PFSK-1 (cell line): ENCODE measurements around the gene XYLT1.

ENCODE experiments used
- FOXP2 ChIP-seq: optimal IDR thresholded peaks from 2 replicates; pipeline ENCODE3; 2011; ENCODE audit warnings: borderline replicate concordance, control low read depth, inconsistent platforms; ENCODE audit not compliant: insufficient read depth; ENCODE audit errors: extremely low read length, extremely low read depth
- POLR2AphosphoS5 ChIP-seq: IDR thresholded peaks from 2 replicates; pipeline ENCODE4 v1.6.1; 2012; ENCODE audit warnings: low read depth, mild to moderate bottlenecking, control low read depth, low read length, moderate library complexity
- REST ChIP-seq, 2 experiments: IDR thresholded peaks; 2 replicates each; pipeline versions ENCODE4 v1.6.1 to v1.8.0; 2011 to 2012; ENCODE audit warnings: low read depth in 2 of 2, low read length in 2 of 2, control low read depth in 1 of 2, inconsistent platforms in 1 of 2, mild to moderate bottlenecking in 1 of 2, moderate library complexity in 1 of 2; ENCODE audit not compliant: insufficient read depth in 1 of 2
- SIN3A ChIP-seq: IDR thresholded peaks from 2 replicates; pipeline ENCODE4 v1.6.1; 2012; ENCODE audit warnings: mild to moderate bottlenecking, low read length, moderate library complexity, borderline replicate concordance; ENCODE audit not compliant: insufficient read depth
- TAF1 ChIP-seq: IDR thresholded peaks from 2 replicates; pipeline ENCODE4 v1.6.1; 2012; ENCODE audit warnings: low read length, control low read depth, borderline replicate concordance; ENCODE audit not compliant: insufficient read depth

Gene XYLT1

DNA sequence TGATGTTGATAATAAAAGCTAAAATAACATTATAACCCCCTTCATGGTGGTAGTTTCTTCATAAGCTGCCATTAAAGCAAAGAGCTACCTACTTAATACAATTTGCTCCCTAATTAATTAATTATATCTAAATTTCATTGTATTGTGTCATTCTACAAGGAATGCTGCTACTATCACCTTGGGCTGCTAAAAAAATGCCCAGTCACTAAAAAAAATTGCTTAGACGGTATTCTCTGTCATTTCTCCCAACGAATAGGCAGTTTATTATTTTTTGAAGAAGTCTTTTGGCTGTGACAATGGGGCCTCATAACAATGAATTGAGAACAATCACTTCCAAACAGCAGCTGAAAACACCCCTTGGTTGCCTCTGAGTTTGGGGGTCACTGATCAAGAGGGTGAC is 59.5 kb downstream of the XYLT1 start:
- TF ChIP-seq SIN3A (no peak), FOXP2 (no peak), TAF1 (no peak), POLR2AphosphoS5 (no peak), REST (IDR thresholded peaks at IDR 0.05; ENCODE audit: insufficient read depth in 1 of 2, low read depth in 2 of 2, low read length in 2 of 2) (no peak)

GRCh38 chr16:17409894-17410293 is 60.9 kb downstream of the XYLT1 start:
- TF ChIP-seq TAF1 = no peak
- no peak for TF ChIP-seq SIN3A

- TF ChIP-seq SIN3A = no peak
- no peak for TF ChIP-seq REST (IDR thresholded peaks at IDR 0.05; ENCODE audit: insufficient read depth in 1 of 2, low read depth in 2 of 2, low read length in 2 of 2)
- no peak for TF ChIP-seq TAF1
- TF ChIP-seq FOXP2 = no peak
- TF ChIP-seq POLR2AphosphoS5 = no peak
Observed at GRCh38 chr16:17408955-17409441, 61.8 kb downstream of the XYLT1 start.

DNA sequence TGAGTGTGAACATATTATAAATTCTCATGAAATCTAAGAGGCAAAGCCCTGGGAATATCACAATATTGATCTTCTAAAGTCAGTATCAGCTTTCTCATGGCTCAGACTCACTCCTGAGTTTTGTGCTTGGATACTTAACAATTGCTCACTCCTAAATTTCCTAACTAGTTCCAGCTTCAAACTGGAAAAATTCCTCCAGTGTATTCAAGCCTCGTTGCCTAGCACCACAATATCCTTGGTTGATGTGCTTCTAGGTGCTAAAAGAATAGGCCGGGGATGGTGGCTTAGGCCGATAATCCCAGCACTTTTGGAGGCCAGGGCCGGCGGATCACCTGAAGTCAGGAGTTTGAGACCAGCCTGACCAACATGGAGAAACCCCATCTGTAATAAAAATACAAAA is 62.5 kb downstream of the XYLT1 start:
- TF ChIP-seq SIN3A (no peak), TAF1 (no peak), FOXP2 (no peak)

GRCh38 chr16:17407321-17407720 is 63.4 kb downstream of the XYLT1 start:
- no peak for TF ChIP-seq POLR2AphosphoS5
- TF ChIP-seq SIN3A = no peak
- no peak for TF ChIP-seq FOXP2
- TF ChIP-seq TAF1 = no peak
- TF ChIP-seq REST (IDR thresholded peaks at IDR 0.05; ENCODE audit: insufficient read depth in 1 of 2, low read depth in 2 of 2, low read length in 2 of 2) = no peak

GRCh38 chr16:17404941-17405689 is 65.6 kb downstream of the XYLT1 start:
- no peak for TF ChIP-seq FOXP2
- no peak for TF ChIP-seq TAF1
- no peak for TF ChIP-seq POLR2AphosphoS5
- no peak for TF ChIP-seq REST (IDR thresholded peaks at IDR 0.05; ENCODE audit: insufficient read depth in 1 of 2, low read depth in 2 of 2, low read length in 2 of 2)
- no peak for TF ChIP-seq SIN3A
